Hypothalamus (tissue), 51 donors: ENCODE measurements around the gene NCR1.
"Not testable (repeated sequence)": the region's sequence is repeated elsewhere in the genome, so short reads cannot be mapped to it uniquely, and the experiment has no call there.

ENCODE experiments used
- DNase-seq, 51 donors: peaks; one replicate each; lab custom pipeline; 2025; lab: John Stamatoyannopoulos, UW

The NCR1 gene

GRCh38 chr19:54905421-54905802 lies 536 bp upstream of the NCR1 start:
- DNase-seq = no peak

- DNase-seq = no peak
These were observed 871 bp downstream of the NCR1 start for GRCh38 chr19:54906819-54907218.

- DNase-seq = not testable (repeated sequence)
These were observed 2.0 kb downstream of the NCR1 start for GRCh38 chr19:54907899-54908298.

GRCh38 chr19:54916822-54917221 lies 10.9 kb downstream of the NCR1 start:
- no peak for DNase-seq

- DNase-seq = no peak
These were observed 12.6 kb downstream of the NCR1 start for GRCh38 chr19:54918499-54918898.

GRCh38 chr19:54919646-54920563 lies 14.0 kb downstream of the NCR1 start:
- DNase-seq = peak in 5 of 51 donors; percentile 0 to 24 (median 4)

GRCh38 chr19:54921082-54921481 lies 15.1 kb downstream of the NCR1 start:
- DNase-seq = no peak

- DNase-seq = no peak
These were observed 17.3 kb downstream of the NCR1 start for GRCh38 chr19:54923276-54923675.

GRCh38 chr19:54928299-54928698 lies 22.4 kb downstream of the NCR1 start:
- no peak for DNase-seq

GRCh38 chr19:54937926-54938325 lies 32.0 kb downstream of the NCR1 start:
- no peak for DNase-seq

- no peak for DNase-seq
These were observed 33.0 kb downstream of the NCR1 start for GRCh38 chr19:54938906-54939305.

- DNase-seq = not testable (repeated sequence)
These were observed 33.6 kb downstream of the NCR1 start for GRCh38 chr19:54939538-54939937.

GRCh38 chr19:54943772-54944361 lies 37.9 kb downstream of the NCR1 start:
- DNase-seq = not testable (repeated sequence)

- DNase-seq = no peak
These were observed 41.4 kb downstream of the NCR1 start, which contains the start of gene NLRP7 for GRCh38 chr19:54947381-54947780. Gene NLRP7, minus strand, starts transcription at chr19:54947530.

GRCh38 chr19:54949412-54949811 lies 43.5 kb downstream of the NCR1 start:
- DNase-seq = no peak

- DNase-seq = not testable (repeated sequence)
These were observed 44.6 kb downstream of the NCR1 start for GRCh38 chr19:54950580-54950979.

- DNase-seq = peak in 27 of 51 donors; percentile 0 to 72 (median 18)
These were observed 46.8 kb downstream of the NCR1 start for GRCh38 chr19:54952591-54953344.

GRCh38 chr19:54953345-54953713 lies 47.4 kb downstream of the NCR1 start:
- not testable (repeated sequence) for DNase-seq

- no peak for DNase-seq
These were observed 49.4 kb downstream of the NCR1 start for GRCh38 chr19:54955376-54955775.

GRCh38 chr19:54959840-54960239 lies 53.9 kb downstream of the NCR1 start:
- DNase-seq = no peak
